Left ventricle myocardium inferior (tissue), 1 donor: ENCODE measurements around the gene TCEANC2. TPM values are rescaled to one million over a fixed set of nuclear protein-coding genes. Genes with fewer than 3 reads are reported as not detected.

ENCODE experiments used
- DNase-seq: peaks from one replicate; pipeline ENCODE4 v3.0.0-alpha.2; 2020
- H3K27ac ChIP-seq: fragments of 200-600 bp; replicated peaks from 2 replicates; pipeline ENCODE4 v1.8.0; 2021
- H3K27me3 ChIP-seq: fragments of 200-600 bp; 2 replicates; pipeline ENCODE4 v1.8.0; 2021; ENCODE audit warnings: low read depth
- H3K36me3 ChIP-seq: fragments of 200-600 bp; 2 replicates; pipeline ENCODE4 v1.8.0; 2021
- H3K4me1 ChIP-seq: fragments of 200-600 bp; 2 replicates; pipeline ENCODE4 v1.8.0; 2021
- H3K4me3 ChIP-seq: fragments of 200-600 bp; 2 replicates; pipeline ENCODE4 v1.8.0; 2021; ENCODE audit warnings: mild to moderate bottlenecking, moderate library complexity
- H3K9me3 ChIP-seq: fragments of 200-600 bp; replicated peaks from 2 replicates; pipeline ENCODE4 v1.8.0; 2021
- intact Hi-C: fragments of 100-400 bp; cut with micrococcal nuclease; formaldehyde crosslinking; loops from one replicate; pipeline ENCODE4 v1.11.0; 2022
- total RNA-seq: library from RNA; stranded (reverse); fragmentation: NEBNext Ultra II Directional; extraction: Animal tissue kit (Norgen Biotek cat#: 25700); gene quantifications from one replicate; pipeline ENCODE4 v1.2.1, GENCODE V29; 2021
- TF ChIP-seq, protein P1 (sequence below): fragments of 200-600 bp; IDR thresholded peaks from 2 replicates; pipeline ENCODE4 v1.8.0; 2021; ENCODE audit warnings: antibody characterized with exemption, mild to moderate bottlenecking, borderline replicate concordance
- donor health status: DM: no; HTN: yes; CAD: no; lungs with severe emphysema.

TCEANC2 gene
- total RNA-seq, 1 donor from 2014 or later: 5.7 TPM

DNA sequence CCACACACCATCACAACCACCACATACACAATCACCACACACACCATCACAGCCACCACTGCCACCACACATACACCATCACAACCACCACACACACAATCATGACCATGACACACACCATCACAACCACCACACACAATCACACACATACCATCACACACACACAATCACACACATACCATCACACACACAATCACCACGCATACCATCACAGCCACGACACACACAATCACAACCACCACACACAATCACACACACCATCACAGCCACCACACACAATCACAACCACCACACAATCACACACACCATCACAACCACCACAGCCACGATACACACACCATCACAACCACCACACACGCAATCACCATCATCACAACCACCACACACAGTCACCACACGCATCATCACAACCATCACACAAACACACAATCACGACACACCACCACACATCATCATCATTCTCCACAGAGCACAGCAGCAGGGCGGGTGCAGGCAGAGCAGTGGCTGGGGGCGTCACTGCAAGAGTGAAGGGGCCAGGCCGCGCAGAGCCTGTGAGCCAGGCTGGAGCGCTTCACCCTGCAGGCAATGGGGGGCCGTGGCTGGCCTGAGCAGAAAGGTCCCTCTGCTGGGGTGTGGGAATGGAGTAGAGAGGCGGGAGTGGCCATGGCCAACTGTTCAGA, 66.8 kb downstream of the TCEANC2 start:
- TF ChIP-seq, protein P1, sequence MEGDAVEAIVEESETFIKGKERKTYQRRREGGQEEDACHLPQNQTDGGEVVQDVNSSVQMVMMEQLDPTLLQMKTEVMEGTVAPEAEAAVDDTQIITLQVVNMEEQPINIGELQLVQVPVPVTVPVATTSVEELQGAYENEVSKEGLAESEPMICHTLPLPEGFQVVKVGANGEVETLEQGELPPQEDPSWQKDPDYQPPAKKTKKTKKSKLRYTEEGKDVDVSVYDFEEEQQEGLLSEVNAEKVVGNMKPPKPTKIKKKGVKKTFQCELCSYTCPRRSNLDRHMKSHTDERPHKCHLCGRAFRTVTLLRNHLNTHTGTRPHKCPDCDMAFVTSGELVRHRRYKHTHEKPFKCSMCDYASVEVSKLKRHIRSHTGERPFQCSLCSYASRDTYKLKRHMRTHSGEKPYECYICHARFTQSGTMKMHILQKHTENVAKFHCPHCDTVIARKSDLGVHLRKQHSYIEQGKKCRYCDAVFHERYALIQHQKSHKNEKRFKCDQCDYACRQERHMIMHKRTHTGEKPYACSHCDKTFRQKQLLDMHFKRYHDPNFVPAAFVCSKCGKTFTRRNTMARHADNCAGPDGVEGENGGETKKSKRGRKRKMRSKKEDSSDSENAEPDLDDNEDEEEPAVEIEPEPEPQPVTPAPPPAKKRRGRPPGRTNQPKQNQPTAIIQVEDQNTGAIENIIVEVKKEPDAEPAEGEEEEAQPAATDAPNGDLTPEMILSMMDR: no peak
- no peaks in the 10 kb centered on the region for H3K36me3 ChIP-seq
- no peak overlapping the region for H3K4me3 ChIP-seq
- intact Hi-C loops: no loop called here
- H3K9me3 ChIP-seq: no peaks in the 10 kb centered on the region
- peaks cover 11% of the 10 kb centered on the region for H3K4me1 ChIP-seq
- no peak overlapping the region for H3K27ac ChIP-seq
- no peak for DNase-seq
- H3K27me3 ChIP-seq: peaks cover 4% of the 10 kb centered on the region

GRCh38 chr1:54120698-54121481, 67.5 kb downstream of the TCEANC2 start:
- Histone ChIP-seq H3K4me1 (peaks cover 11% of the 10 kb centered on the region), H3K27me3 (peaks cover 4% of the 10 kb centered on the region), H3K36me3 (no peaks in the 10 kb centered on the region), H3K4me3 (peak overlapping the region; percentile 52), H3K27ac (no peak overlapping the region), H3K9me3 (no peaks in the 10 kb centered on the region)
- intact Hi-C loops: no loop called here
- DNase-seq: no peak
- TF ChIP-seq, protein P1: no peak

GRCh38 chr1:54121482-54122134, 68.2 kb downstream of the TCEANC2 start:
- DNase-seq: peak; percentile 72
- Histone ChIP-seq H3K4me3 (peak overlapping the region; percentile 52), H3K4me1 (peaks cover 11% of the 10 kb centered on the region), H3K27ac (no peak overlapping the region), H3K9me3 (no peaks in the 10 kb centered on the region), H3K36me3 (no peaks in the 10 kb centered on the region), H3K27me3 (peaks cover 4% of the 10 kb centered on the region)
- intact Hi-C loops: no loop called here
- TF ChIP-seq, protein P1: peak; percentile 90

DNA sequence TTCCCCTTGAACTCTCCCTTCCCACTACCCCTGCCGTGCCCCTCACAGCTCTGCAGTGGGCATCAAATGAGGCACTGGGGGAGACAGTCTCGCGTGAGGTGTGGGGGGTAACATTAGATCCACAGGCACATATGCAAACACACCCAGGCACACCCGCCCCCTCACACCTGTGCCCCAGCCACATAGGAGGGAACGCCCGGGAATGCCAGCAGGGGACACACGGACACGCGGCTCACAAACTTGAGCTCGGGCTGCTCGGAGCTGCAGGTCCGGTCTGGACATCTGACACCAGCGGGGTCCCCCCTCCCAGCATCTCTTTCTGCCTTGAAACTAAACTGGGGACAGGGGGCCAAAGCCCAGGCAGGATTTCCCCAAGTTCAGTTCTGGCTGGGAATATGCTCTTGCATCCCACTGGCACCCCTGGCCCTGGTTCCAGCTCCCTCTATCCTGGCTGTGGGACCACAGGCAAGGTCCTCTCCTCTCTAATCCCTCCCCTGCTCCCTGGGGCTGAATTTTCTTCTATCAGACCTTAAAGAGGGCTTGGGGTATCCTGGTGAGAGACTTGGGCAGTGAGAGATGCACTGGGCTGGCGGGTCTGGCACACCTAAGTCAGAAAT, 68.8 kb downstream of the TCEANC2 start:
- Histone ChIP-seq H3K27me3 (peaks cover 4% of the 10 kb centered on the region), H3K4me3 (peak overlapping the region; percentile 52), H3K9me3 (no peaks in the 10 kb centered on the region), H3K27ac (no peak overlapping the region), H3K36me3 (no peaks in the 10 kb centered on the region), H3K4me1 (peaks cover 11% of the 10 kb centered on the region)
- DNase-seq: no peak
- TF ChIP-seq, protein P1: no peak
- intact Hi-C loops: no loop called here

DNA sequence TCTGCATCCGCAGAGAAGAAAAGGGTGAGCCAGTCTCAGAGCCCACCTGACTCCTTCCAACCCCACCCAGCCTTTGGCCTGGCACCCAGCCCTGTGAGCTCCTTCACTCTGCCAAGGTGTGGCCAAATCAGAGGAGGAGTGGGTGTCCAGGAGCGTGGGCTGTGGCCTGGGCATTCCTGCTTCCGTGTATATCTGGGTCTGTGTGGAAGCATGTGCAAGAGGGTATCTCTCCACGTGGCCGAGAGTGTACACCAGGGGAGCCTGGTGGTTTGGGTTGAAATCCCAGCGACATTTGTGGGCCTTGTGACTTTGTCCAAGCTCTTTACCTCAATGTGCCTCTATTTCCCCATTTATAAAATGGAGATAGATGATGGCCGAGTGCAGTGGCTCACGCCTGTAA, 69.6 kb downstream of the TCEANC2 start:
- no peaks in the 10 kb centered on the region for H3K36me3 ChIP-seq
- H3K27ac ChIP-seq: no peak overlapping the region
- H3K4me1 ChIP-seq: peaks cover 11% of the 10 kb centered on the region
- intact Hi-C loops: no loop called here
- H3K27me3 ChIP-seq: peaks cover 4% of the 10 kb centered on the region
- no peaks in the 10 kb centered on the region for H3K9me3 ChIP-seq
- TF ChIP-seq, protein P1: no peak
- H3K4me3 ChIP-seq: no peak overlapping the region
- no peak for DNase-seq
